ENCODE results near the gene MYL9.

The MYL9 gene

DNA sequence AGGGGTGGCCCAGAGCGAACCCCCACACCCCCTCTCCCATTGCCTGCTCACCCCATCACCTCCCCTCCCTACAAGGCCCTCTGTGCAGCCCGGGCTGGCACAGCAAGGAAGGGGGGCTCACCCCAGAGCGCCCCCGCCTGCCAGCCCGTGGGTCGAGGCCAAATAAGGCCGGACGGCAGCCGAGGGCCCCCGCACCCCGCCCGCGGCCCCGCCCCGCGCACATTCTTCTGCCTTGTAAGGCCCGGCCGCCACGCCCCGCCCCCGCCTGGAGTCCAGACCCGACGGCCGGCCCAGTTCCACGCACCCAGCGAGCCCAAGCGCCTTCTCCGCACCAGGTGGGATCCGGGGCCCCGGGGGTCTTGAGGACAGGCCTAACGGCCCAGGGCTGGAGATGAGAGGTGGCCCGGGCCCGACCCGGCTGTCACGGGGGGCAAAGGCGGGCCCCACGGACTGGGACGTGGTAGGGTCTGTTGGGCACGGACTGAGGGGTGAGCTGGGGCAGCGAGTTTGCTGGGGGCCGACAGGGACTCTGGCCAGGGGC, at the start of gene MYL9:
MYL9 (plus strand) TSS at position 293 of the 541 bp plus-strand sequence. CDS start 3,366 bp downstream, outside the sequence.
- no peak within 1 kb of the TSS for H3K4me3 ChIP-seq
- H3K9ac ChIP-seq (ENCODE audit: insufficient read length): no peak within 1 kb of the TSS
- DNase-seq (ENCODE audit: low read depth, low spot score): no peak
- no peaks in the 10 kb centered on the region for H3K36me3 ChIP-seq (ENCODE audit: insufficient read depth, low read length)
- no peaks in the 10 kb centered on the region for H3K9me3 ChIP-seq (ENCODE audit: low read depth, low read length)
- H3K27ac ChIP-seq: no peak within 1 kb of the TSS
- TF ChIP-seq FOXP2 (optimal IDR thresholded peaks at IDR 0.05; ENCODE audit: control extremely low read depth, extremely low read length, insufficient read depth): no peak
- TF ChIP-seq POLR2AphosphoS5 (IDR thresholded peaks at IDR 0.05; ENCODE audit: borderline replicate concordance, low read depth, low read length): no peak
- no peak for TF ChIP-seq EZH2 (IDR thresholded peaks at IDR 0.05)

DNA sequence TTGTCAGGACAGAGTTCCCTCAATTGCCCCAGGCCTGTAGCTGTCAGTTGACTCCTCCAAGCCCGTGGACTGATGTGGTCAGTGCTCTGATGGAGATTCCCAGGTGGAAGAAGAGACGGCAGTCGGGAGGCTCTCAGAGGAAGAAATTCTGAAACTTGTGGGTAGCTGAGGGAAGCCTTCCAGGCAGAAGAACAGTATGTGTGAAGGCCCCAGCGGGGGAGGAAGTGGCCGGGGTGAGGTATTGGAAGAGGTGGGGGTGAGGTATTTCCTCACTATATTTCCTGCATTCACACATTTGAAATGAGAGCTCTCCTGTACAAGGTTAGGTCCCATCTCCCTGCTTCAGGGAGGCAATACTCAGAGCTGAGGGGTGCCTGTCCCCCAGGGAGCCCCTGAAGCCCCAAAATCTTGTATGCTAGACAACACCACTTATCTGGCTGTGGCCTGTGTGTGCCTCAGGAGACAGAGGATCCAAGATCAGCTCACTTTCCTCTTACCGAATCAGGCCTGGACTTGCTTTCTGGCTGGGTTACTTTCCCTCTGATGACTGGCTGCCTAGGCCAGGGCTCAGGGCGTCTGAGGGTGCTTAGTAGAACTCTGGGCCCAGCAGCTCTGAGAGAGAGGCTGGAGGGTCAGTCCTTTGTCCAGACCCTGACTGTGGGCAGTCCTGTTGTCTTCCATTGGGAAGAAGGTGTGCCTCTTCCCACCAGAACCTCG, 49.3 kb upstream of the MYL9 start:
- Histone ChIP-seq H3K4me3 (no peak overlapping the region), H3K9ac (ENCODE audit: insufficient read length) (no peak overlapping the region), H3K9me3 (ENCODE audit: low read depth, low read length) (no peaks in the 10 kb centered on the region), H3K36me3 (ENCODE audit: insufficient read depth, low read length) (peaks cover 5% of the 10 kb centered on the region; the same call in 1 of the 2 replicates), H3K27ac (no peak overlapping the region)
- TF ChIP-seq EZH2 (IDR thresholded peaks at IDR 0.05) (no peak), FOXP2 (optimal IDR thresholded peaks at IDR 0.05; ENCODE audit: control extremely low read depth, extremely low read length, insufficient read depth) (no peak), POLR2AphosphoS5 (IDR thresholded peaks at IDR 0.05; ENCODE audit: borderline replicate concordance, low read depth, low read length) (no peak)
- DNase-seq (ENCODE audit: low read depth, low spot score): no peak

DNA sequence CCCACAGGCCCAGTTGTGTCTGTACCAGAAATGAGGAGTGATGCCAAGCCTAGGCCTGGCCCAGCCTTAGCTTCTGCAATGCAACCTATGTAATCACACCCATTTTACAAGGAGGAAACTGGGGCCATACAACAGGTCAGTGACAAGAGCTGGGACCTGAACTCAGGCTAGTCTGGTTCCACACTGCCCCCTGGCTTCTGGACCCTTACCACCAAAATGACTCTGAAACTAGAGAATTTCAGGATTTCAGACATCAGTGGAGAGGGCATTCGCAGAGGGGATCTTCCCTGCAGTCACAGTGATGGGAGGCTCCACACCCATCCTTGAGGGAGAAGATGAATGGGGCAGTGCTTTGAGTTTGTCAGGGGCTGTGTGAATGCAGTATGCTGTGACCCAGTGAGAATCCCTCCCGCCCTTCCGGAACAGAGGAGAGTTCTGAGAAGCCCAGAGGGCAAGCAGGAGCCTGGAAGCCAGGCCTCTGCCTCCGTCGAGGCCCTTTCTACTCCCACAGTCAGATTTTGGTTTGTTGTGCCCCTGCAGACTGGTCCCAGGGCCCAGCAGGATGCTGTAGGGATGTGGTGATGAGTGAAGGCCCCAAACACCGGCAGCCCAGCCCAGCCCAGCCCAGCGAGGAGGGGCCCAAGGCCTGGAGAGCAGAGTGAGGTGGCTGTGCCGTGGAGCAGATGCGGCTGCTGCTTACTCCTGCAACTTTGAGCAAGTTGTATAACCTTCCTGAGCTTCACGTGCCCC, 48.1 kb upstream of the MYL9 start:
- Histone ChIP-seq H3K4me3 (no peak overlapping the region), H3K9ac (ENCODE audit: insufficient read length) (no peak overlapping the region)
- no peak for DNase-seq (ENCODE audit: low read depth, low spot score)

DNA sequence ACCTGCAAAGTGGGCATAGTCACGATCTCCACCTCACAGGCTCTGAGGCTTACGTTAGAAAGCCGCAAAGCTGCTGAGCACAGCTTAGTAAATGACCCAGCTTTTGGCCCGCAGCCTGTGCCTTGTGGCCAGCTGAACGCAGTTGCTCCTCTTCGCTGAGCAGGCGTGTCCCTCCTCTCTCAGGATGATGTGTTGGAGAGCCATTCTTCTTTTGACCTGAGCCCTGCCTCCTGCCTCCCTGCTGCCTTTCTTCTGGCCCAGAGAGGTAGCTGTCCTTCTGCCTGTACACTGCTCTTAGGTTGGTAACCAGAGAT, 47.6 kb upstream of the MYL9 start:
- no peak overlapping the region for H3K4me3 ChIP-seq
- no peak overlapping the region for H3K9ac ChIP-seq (ENCODE audit: insufficient read length)
- H3K9me3 ChIP-seq (ENCODE audit: low read depth, low read length): no peaks in the 10 kb centered on the region
- H3K27ac ChIP-seq: no peak overlapping the region
- TF ChIP-seq EZH2 (IDR thresholded peaks at IDR 0.05) (no peak), POLR2AphosphoS5 (IDR thresholded peaks at IDR 0.05; ENCODE audit: borderline replicate concordance, low read depth, low read length) (no peak), FOXP2 (optimal IDR thresholded peaks at IDR 0.05; ENCODE audit: control extremely low read depth, extremely low read length, insufficient read depth) (no peak)
- peaks cover 14% of the 10 kb centered on the region; the same call in 1 of the 2 replicates for H3K36me3 ChIP-seq (ENCODE audit: insufficient read depth, low read length)
- no peak for DNase-seq (ENCODE audit: low read depth, low spot score)

More for the DNA sequence above, 48.1 kb upstream of the MYL9 start:
- Histone ChIP-seq H3K36me3 (ENCODE audit: insufficient read depth, low read length) (peaks cover 13% of the 10 kb centered on the region; the same call in 1 of the 2 replicates), H3K9me3 (ENCODE audit: low read depth, low read length) (no peaks in the 10 kb centered on the region), H3K27ac (no peak overlapping the region)
- TF ChIP-seq FOXP2 (optimal IDR thresholded peaks at IDR 0.05; ENCODE audit: control extremely low read depth, extremely low read length, insufficient read depth) (no peak), POLR2AphosphoS5 (IDR thresholded peaks at IDR 0.05; ENCODE audit: borderline replicate concordance, low read depth, low read length) (no peak), EZH2 (IDR thresholded peaks at IDR 0.05) (no peak)

DNA sequence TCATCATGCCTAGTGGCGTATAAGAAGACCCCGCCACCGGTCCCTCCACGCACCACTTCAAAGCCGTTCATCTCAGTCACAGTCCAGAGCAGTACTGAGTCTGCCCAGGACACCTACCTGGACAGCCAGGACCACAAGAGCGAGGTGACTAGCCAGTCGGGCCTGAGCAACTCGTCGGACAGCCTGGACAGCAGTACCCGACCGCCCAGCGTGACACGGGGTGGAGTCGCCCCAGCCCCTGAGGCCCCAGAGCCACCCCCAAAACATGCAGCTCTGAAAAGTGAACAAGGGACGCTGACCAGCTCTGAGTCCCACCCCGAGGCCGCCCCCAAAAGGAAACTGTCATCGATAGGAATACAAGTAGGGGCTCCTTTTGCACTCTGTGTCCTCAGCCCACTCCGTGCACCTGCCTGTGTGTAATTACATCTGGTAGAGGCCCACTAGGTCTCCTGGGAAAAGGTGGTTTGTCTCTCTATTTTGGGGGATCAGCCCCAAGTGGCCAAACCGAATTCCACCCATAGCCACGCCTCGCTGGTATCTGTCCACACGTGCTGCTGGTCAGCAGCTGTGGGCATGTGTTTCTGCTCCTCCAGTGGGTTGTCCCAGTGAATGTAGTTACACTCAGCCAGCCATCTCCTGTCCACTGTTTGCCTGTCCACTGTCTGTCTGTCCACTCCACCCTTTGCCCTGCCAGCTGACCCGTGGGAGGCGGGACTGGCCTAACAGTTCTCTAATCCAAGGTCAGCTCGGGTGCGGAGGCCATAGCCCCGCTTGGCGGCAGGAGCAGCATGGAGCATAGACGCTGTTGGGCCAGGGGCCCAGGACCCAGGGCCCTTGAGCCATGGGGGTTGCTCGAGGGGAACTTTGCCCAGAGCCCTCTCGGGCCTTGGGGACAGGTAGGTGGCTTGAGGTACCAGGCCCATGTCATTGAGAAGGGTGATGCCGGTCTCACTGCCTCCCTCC, 44.3 kb upstream of the MYL9 start:
- Histone ChIP-seq H3K36me3 (ENCODE audit: insufficient read depth, low read length) (peaks cover 14% of the 10 kb centered on the region; the same call in 1 of the 2 replicates), H3K9me3 (ENCODE audit: low read depth, low read length) (no peaks in the 10 kb centered on the region), H3K4me3 (no peak overlapping the region), H3K9ac (ENCODE audit: insufficient read length) (no peak overlapping the region), H3K27ac (no peak overlapping the region)
- DNase-seq (ENCODE audit: low read depth, low spot score): no peak
- TF ChIP-seq POLR2AphosphoS5 (IDR thresholded peaks at IDR 0.05; ENCODE audit: borderline replicate concordance, low read depth, low read length) (no peak), FOXP2 (optimal IDR thresholded peaks at IDR 0.05; ENCODE audit: control extremely low read depth, extremely low read length, insufficient read depth) (no peak), EZH2 (IDR thresholded peaks at IDR 0.05) (no peak)

DNA sequence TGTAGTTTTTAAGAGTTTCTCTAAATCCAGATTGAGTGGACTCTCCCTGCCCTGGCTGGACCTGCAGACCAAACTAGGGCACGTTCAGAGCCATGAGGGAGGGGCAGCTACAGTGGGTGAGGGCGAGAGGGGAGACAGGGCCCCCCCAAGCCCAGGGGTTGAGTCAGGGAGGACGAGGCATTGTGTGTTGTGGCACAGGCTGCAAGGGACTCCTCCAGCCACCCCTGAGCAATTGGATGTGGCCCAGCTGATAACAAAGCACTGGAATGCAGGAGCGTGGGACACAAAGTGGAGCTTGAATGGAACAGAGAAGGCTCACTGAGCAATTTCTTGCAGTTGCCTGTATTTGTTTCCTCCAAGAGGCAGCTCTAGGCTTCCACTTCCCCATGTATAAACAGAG, 43.5 kb upstream of the MYL9 start:
- H3K9me3 ChIP-seq (ENCODE audit: low read depth, low read length): no peaks in the 10 kb centered on the region
- TF ChIP-seq FOXP2 (optimal IDR thresholded peaks at IDR 0.05; ENCODE audit: control extremely low read depth, extremely low read length, insufficient read depth) (no peak), EZH2 (IDR thresholded peaks at IDR 0.05) (no peak), POLR2AphosphoS5 (IDR thresholded peaks at IDR 0.05; ENCODE audit: borderline replicate concordance, low read depth, low read length) (no peak)
- no peak overlapping the region for H3K27ac ChIP-seq
- no peak overlapping the region for H3K4me3 ChIP-seq
- peaks cover 14% of the 10 kb centered on the region; the same call in 1 of the 2 replicates for H3K36me3 ChIP-seq (ENCODE audit: insufficient read depth, low read length)
- H3K9ac ChIP-seq (ENCODE audit: insufficient read length): no peak overlapping the region
- no peak for DNase-seq (ENCODE audit: low read depth, low spot score)

DNA sequence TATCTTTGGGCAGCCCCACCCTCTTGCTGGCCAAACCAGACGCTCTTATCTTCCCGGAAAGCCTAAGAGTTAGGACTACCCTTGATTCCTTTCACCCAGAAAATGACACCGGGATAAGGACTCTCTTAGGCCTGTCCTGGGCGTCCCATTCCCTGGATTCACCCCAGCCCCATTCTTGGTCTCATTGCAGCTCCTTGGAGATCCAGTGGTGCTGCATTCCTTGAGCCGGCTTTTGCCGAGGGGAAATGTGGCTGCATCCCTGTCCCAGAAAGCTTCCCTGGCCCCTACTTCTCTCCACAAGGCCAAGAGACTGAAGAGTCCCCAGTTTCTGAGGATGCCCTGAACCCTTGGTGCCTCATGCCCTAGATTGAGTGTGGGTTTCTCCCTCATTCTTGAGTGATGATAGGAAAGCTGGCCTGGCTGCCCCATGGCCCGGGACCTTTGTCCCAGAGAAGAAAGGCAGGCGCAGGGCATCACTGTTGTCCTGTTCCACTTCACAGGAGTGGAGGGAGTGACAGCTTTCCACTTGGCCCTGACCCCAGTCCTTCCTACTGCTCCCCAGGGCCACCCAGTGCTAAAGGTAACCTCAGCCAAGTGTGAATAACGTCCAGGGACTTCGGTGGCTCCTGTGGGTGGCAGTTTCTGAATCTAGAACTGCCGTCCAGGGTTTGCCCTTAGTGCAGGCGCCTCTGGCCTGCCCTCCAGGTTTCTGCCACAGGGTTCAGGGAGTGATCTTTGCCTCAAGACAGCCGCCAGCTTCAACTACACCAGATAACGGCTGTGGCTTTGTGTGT, 42.7 kb upstream of the MYL9 start:
- Histone ChIP-seq H3K36me3 (ENCODE audit: insufficient read depth, low read length) (peaks cover 14% of the 10 kb centered on the region; the same call in 1 of the 2 replicates), H3K9me3 (ENCODE audit: low read depth, low read length) (no peaks in the 10 kb centered on the region), H3K4me3 (no peak overlapping the region), H3K9ac (ENCODE audit: insufficient read length) (no peak overlapping the region), H3K27ac (no peak overlapping the region)
- no peak for TF ChIP-seq FOXP2 (optimal IDR thresholded peaks at IDR 0.05; ENCODE audit: control extremely low read depth, extremely low read length, insufficient read depth)
- no peak for TF ChIP-seq EZH2 (IDR thresholded peaks at IDR 0.05)
- TF ChIP-seq POLR2AphosphoS5 (IDR thresholded peaks at IDR 0.05; ENCODE audit: borderline replicate concordance, low read depth, low read length): no peak
- DNase-seq (ENCODE audit: low read depth, low spot score): no peak
